T-helper 17 cell (primary cell): ENCODE results near the gene TPT1. TPM values are rescaled to one million over a fixed set of nuclear protein-coding genes. Genes with fewer than 3 reads are reported as not detected.
A peak's percentile ranks its signal among the peaks of the same experiment; 100 is the strongest.
"Not testable (repeated sequence)": the region's sequence is repeated elsewhere in the genome, so short reads cannot be mapped to it uniquely, and the experiment has no call there.

Source experiments
- ATAC-seq: fragments of 150-1000 bp; cut with Tn5 transposase; 2 replicates; pipeline ENCODE4 v1.10.0; 2021; ENCODE audit warnings: mild to moderate bottlenecking, moderate library complexity
- DNase-seq, 3 donors: peaks; one replicate each; pipeline versions ENCODE4 v3.0.0 to v3.0.0-alpha.2; 2020 to 2021
- H3K9me3 ChIP-seq: one replicate; pipeline ENCODE4 v1.7.0; 2013; ENCODE audit warnings: low read length, mild to moderate bottlenecking; ENCODE audit not compliant: control insufficient read depth, poor library complexity, severe bottlenecking
- H3K27ac Mint-ChIP-seq: one replicate; pipeline ENCODE4 v1.8.0; 2022; ENCODE audit warnings: mild to moderate bottlenecking, moderate library complexity, mixed read lengths
- H3K27me3 Mint-ChIP-seq: one replicate; pipeline ENCODE4 v1.8.0; 2022; ENCODE audit warnings: mixed read lengths
- H3K36me3 Mint-ChIP-seq: one replicate; pipeline ENCODE4 v1.8.0; 2022; ENCODE audit warnings: low read depth, mixed read lengths
- H3K4me1 Mint-ChIP-seq: one replicate; pipeline ENCODE4 v1.8.0; 2022; ENCODE audit warnings: mild to moderate bottlenecking, mixed read lengths
- H3K4me3 Mint-ChIP-seq: one replicate; pipeline ENCODE4 v1.8.0; 2022; ENCODE audit warnings: mild to moderate bottlenecking, moderate library complexity, mixed read lengths
- total RNA-seq, 4 donors: library from RNA in 2 of 4; stranded (reverse) in 2 of 4; gene quantifications; one replicate each; pipeline ENCODE4 v1.2.3 and lab custom pipeline; 2022 to 2026

The TPT1 gene
- total RNA-seq, 2 donors from 2014 or later = 7,650 to 7,799 TPM

DNA sequence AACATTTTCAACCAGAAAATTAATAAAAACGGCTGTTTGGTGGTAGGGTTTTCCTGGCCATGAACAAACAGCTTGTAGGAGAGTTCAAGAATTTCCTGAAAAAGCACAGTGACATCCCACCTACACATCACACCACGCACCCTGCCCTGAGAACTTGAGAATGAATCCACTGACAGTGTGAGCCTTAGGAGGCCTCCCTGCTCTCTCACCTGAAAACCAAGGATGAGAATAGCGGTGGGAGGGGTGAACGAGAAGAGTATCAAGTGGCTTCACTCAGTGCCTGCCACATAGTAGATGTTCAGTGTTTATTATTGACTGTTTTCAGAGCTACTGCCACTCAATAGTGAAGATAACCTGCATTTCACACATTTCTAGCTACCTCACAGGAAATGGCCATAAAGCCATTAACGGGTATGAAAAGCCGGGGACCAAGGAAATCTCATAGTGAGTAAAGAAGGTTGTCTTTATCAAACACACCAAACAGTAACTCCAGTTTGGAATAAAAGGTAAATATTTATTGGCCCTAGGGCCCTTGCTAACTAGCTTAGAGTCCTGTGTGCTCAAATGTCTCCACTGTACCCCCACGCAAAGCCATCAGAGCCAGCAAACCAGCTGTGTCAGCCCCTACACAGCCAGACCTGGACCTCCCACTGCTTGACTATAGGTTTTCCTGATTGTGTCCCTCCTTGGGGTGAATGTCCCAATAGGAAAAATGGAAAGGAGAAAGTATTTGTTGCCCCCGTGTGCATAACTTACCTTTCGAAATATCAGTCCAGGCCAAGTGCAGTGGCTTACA is 40.6 kb downstream of the TPT1 start:
- Mint-ChIP-seq H3K4me1 (peaks cover 29% of the 10 kb centered on the region), H3K27me3 (peaks cover 19% of the 10 kb centered on the region), H3K36me3 (peaks cover 6% of the 10 kb centered on the region), H3K4me3 (no peak overlapping the region), H3K27ac (peak overlapping the region; percentile 16)
- DNase-seq (no peak), ATAC-seq (no peak)
- H3K9me3 ChIP-seq = no peaks in the 10 kb centered on the region

DNA sequence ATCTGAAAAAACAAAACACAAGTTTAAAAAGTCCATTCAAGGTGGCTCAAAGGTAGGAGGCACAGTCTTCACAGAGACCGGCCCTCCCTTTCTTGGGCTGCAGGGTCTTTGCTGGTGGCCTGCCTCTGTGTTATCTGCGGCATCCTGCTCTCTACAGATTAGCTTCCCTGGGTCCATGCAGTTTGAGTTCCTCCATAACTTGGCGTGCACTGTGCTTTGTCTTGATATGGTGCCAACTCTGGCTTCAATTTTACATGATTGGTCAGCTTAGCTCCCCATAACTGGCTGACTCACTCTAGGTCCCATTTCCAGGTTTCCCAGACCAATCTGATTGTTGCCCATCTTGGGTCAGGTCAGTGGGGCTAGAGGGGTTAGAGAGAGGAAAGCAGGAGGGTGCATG is 41.8 kb downstream of the TPT1 start:
- Mint-ChIP-seq H3K4me3 (no peak overlapping the region), H3K27ac (peak overlapping the region; percentile 16), H3K4me1 (peaks cover 29% of the 10 kb centered on the region)

DNA sequence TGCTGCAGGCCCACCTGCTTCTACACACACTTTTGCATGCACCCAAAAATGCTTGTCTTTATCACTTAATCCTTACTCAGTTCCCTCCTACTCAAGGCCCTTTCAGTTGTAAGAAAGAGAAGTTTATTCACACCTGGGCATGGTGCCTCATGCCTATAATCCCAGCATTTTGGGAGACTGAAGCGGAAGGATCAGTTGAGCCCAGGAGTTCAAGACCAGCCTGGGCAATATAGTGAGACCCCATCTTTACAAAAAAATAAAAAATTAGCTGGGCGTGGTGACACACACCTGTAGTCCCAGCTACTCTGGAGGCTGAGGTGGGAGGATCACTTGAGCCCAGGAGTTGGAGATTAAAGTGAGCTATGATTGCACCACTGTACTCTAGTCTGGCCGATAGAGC is 42.4 kb downstream of the TPT1 start:
- H3K9me3 ChIP-seq, DNase-seq, H3K27me3 Mint-ChIP-seq, H3K36me3 Mint-ChIP-seq: not testable (repeated sequence)
- peak overlapping the region; percentile 46 for H3K4me3 Mint-ChIP-seq
- peak overlapping the region; percentile 90 for H3K27ac Mint-ChIP-seq
- peaks cover 29% of the 10 kb centered on the region for H3K4me1 Mint-ChIP-seq
- ATAC-seq = peak; percentile 14

More for the DNA sequence above, 41.8 kb downstream of the TPT1 start:
- no peak for DNase-seq
- ATAC-seq = no peak
- peaks cover 6% of the 10 kb centered on the region for H3K36me3 Mint-ChIP-seq
- H3K27me3 Mint-ChIP-seq = peaks cover 13% of the 10 kb centered on the region
- no peaks in the 10 kb centered on the region for H3K9me3 ChIP-seq

DNA sequence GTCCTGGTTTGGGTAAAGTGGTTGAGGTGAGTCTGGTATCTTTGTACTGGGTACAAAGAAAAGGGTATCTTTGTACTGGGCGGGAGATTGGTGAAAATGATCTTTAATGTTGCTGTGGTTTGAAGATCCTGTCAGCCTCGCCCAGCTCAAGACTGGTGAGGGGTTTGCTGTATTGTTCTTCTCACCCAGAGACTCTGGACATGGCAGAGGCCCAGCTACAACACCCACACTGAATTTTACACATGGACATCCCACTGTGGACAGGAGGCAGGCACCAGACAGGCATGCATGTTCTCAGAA is 42.8 kb downstream of the TPT1 start:
- DNase-seq = no peak
- Mint-ChIP-seq H3K27ac (peak overlapping the region; percentile 90), H3K4me3 (peak overlapping the region; percentile 46), H3K36me3 (peaks cover 4% of the 10 kb centered on the region), H3K27me3 (peaks cover 7% of the 10 kb centered on the region), H3K4me1 (peaks cover 29% of the 10 kb centered on the region)
- no peak for ATAC-seq
- no peaks in the 10 kb centered on the region for H3K9me3 ChIP-seq

DNA sequence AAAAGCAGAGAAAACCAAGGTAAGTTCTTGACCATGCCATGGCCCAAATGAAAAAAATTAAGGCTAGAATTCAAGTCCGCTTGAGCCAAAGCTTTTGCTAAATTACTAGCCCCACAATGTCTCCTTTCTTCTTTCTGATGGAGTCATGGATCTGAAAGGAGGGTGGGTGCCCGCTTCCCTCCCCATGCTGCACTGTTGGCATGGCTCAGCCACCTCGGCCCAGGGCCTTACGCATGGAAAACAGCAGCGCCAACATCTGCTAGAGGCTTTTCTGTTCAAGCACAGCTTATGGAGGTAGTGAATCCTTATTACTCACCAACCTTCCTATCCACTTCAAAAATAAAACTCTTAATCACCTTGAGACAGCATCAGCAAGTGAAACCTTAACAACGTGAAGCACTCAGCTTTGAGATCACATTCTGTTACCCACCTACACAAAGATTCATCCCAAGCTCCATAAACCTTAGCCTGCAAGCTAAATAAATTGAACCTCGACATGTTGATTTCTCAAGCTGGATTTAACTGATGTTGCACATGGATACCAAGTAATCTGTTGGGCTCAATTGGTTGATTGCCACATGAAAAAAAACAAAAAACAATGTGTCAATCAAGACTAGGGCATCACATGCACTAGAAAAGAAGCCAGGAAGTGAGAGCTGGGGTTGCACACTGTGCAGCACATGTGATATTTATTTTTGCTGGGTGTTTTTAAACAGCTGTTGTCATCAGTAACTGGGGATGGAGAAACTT is 43.4 kb downstream of the TPT1 start:
- H3K36me3 Mint-ChIP-seq = peaks cover 2% of the 10 kb centered on the region
- DNase-seq (no peak), ATAC-seq (peak; percentile 85)
- H3K4me3 Mint-ChIP-seq = peak overlapping the region; percentile 46
- H3K9me3 ChIP-seq = no peaks in the 10 kb centered on the region
- peaks cover 31% of the 10 kb centered on the region for H3K4me1 Mint-ChIP-seq
- peaks cover 3% of the 10 kb centered on the region for H3K27me3 Mint-ChIP-seq
- H3K27ac Mint-ChIP-seq = peak overlapping the region; percentile 90

DNA sequence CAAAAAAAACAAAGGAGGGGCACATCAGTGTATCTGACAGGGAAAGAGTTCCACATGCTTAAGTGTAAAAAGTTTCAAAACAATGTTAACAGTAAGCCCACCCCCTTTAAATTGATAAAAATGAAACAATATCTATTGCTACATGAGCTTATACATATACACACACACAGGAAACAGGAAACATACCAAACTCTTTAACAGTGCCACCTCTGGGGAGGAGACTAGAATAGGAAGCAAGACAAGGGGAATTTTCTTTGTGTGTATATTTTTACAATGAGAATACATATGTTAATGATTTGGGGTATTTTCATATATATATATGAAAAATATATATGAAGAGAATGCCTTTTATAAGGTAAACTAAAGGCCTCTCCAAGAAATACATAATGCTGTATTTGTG is 44.7 kb downstream of the TPT1 start:
- ATAC-seq (peak; percentile 51), DNase-seq (no peak)
- no peaks in the 10 kb centered on the region for H3K27me3 Mint-ChIP-seq
- H3K27ac Mint-ChIP-seq = peak overlapping the region; percentile 90
- H3K4me1 Mint-ChIP-seq = peaks cover 31% of the 10 kb centered on the region
- no peaks in the 10 kb centered on the region for H3K9me3 ChIP-seq
- peak overlapping the region; percentile 8 for H3K4me3 Mint-ChIP-seq
- no peaks in the 10 kb centered on the region for H3K36me3 Mint-ChIP-seq

DNA sequence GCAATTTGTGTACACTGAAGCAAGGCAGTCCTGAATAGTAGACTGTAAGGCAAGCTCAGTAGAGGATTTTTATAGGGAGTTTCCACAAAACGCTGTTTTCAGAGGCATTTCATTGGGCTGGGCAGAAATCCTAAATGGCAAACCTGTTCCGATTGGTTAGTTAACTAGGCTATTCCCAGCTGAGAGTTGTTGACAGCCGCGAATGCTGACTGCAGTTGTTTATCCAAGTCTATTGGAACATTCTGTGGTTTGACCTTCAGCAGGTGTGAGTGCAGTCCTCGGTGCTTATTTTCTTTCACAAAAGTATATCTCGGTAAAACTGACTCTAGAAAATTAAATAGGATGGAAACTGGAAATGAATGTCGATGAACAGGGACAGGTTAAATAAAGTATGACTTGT is 45.4 kb downstream of the TPT1 start:
- ATAC-seq (no peak), DNase-seq (no peak)
- H3K9me3 ChIP-seq = no peaks in the 10 kb centered on the region
- H3K36me3 Mint-ChIP-seq = no peaks in the 10 kb centered on the region
- H3K27ac Mint-ChIP-seq = peak overlapping the region; percentile 90
- H3K4me1 Mint-ChIP-seq = peaks cover 31% of the 10 kb centered on the region
- H3K27me3 Mint-ChIP-seq = no peaks in the 10 kb centered on the region
- H3K4me3 Mint-ChIP-seq = no peak overlapping the region

DNA sequence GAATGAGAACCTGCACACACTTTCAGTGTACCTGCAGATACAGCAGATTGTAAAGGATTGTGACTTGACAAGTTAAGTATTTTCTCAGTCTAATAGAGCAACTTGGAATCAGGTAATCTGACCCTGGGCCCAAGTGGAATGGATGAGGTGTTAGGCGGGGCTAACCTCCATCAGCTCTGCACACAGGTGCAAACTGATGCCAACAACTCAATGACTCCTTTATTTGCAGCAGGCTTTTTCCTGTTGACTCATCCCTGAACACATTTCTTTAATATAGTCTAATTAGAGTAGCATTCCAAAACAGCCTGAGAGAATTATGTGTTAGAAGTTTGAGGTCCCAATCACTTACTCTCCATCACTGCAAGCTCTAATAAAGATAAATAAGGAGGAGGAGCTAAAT is 48.8 kb downstream of the TPT1 start:
- no peaks in the 10 kb centered on the region for H3K27me3 Mint-ChIP-seq
- peaks cover 19% of the 10 kb centered on the region for H3K4me1 Mint-ChIP-seq

DNA sequence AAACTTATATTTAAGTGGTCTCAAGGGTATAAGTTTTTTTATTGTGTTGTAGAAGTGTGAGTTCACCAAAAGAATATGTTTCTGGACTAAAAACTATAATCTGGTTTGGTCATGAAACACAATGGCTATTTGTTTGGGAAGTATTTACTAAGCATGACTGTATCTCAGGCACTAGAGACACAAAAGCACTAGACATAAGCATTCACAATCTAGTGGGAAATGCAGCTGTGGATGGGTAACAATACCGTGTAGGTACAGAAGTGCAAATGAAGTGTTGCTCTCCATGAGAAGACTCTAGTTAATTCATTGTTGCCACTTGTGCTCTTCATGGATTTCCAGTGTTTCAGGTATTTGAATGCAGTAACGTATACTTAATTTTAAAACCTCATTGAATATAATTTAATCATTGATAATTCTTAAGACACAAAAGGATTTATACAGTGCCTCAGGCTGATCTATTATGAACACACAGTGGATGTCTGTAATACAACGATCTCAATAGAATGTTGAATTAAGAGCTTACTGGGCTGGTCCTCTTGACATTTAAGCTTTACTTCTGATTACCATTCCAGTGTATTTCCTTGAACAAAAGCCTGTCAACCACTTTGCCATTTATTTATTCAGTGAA is 50.9 kb downstream of the TPT1 start:
- H3K36me3 Mint-ChIP-seq = peaks cover 6% of the 10 kb centered on the region
- peaks cover 5% of the 10 kb centered on the region for H3K4me1 Mint-ChIP-seq
- H3K27me3 Mint-ChIP-seq = no peaks in the 10 kb centered on the region
- H3K9me3 ChIP-seq = no peaks in the 10 kb centered on the region
- H3K27ac Mint-ChIP-seq = no peak overlapping the region
- ATAC-seq (no peak), DNase-seq (no peak)
- H3K4me3 Mint-ChIP-seq = no peak overlapping the region

More for the DNA sequence above, 48.8 kb downstream of the TPT1 start:
- DNase-seq (no peak), ATAC-seq (no peak)
- no peaks in the 10 kb centered on the region for H3K9me3 ChIP-seq
- Mint-ChIP-seq H3K36me3 (peaks cover 3% of the 10 kb centered on the region), H3K27ac (peak overlapping the region; percentile 12), H3K4me3 (no peak overlapping the region)

Other genes with a start within 250 kb of the TPT1 start
- gene GTF2F2, start 220.7 kb downstream of the TPT1 start, total RNA-seq = 10 to 100 TPM; 12.2 to 16.2 TPM
- not detected for gene KCTD4, start 140.1 kb downstream of the TPT1 start, total RNA-seq
- 10 to 100 TPM; 15.2 to 22.3 TPM for gene SLC25A30, start 77.2 kb upstream of the TPT1 start, total RNA-seq
- gene COG3, start 123.8 kb upstream of the TPT1 start, total RNA-seq = 10 to 100 TPM; 42.5 to 50.8 TPM